ENCODE data around the gene ERI3. TPM values are rescaled to one million over a fixed set of nuclear protein-coding genes. Genes with fewer than 3 reads are reported as not detected.

The ERI3 gene
- total and polyA plus RNA-seq, 2 of the 13 experiments (the other 11 are each of a cell fraction or from before 2014, with no cell fraction given) = 35.6 to 35.9 TPM

- TF ChIP-seq FOXP4 (CRISPR knock-in tag; IDR thresholded peaks at IDR 0.05) = peak; percentile 65; the same call in 1 of the 2 replicates
- TF ChIP-seq ZNF724P (CRISPR knock-in tag; IDR thresholded peaks at IDR 0.05; ENCODE audit: borderline replicate concordance) = no peak
- TF ChIP-seq ZNF557 (CRISPR knock-in tag; IDR thresholded peaks at IDR 0.05) = 0 out of 2 replicates have a peak, but pooled peaks have one; percentile 68
- 0 out of 2 replicates have a peak, but pooled peaks have one; percentile 44 for TF ChIP-seq ZBED4 (CRISPR knock-in tag; IDR thresholded peaks at IDR 0.05; ENCODE audit: borderline replicate concordance)
- 0 out of 2 replicates have a peak, but pooled peaks have one; percentile 66 for TF ChIP-seq IRX3 (CRISPR knock-in tag; IDR thresholded peaks at IDR 0.05; ENCODE audit: borderline replicate concordance, low read depth)
- TF ChIP-seq ZFP36 (IDR thresholded peaks at IDR 0.05; ENCODE audit: borderline replicate concordance, low read depth, low read length, partially characterized antibody) = peak; percentile 24
- peak; percentile 88 for TF ChIP-seq ZNF501 (CRISPR knock-in tag; IDR thresholded peaks at IDR 0.05)
- TF ChIP-seq ZNF512B (CRISPR knock-in tag; IDR thresholded peaks at IDR 0.05; ENCODE audit: borderline replicate concordance) = no peak
- TF ChIP-seq ZNF512 (CRISPR knock-in tag; IDR thresholded peaks at IDR 0.05) = 0 out of 2 replicates have a peak, but pooled peaks have one; percentile 3
- 0 out of 2 replicates have a peak, but pooled peaks have one; percentile 63 for TF ChIP-seq ZNF337 (CRISPR knock-in tag; IDR thresholded peaks at IDR 0.05; ENCODE audit: borderline replicate concordance, low read depth)
- TF ChIP-seq ZNF782 (CRISPR knock-in tag; IDR thresholded peaks at IDR 0.05; ENCODE audit: borderline replicate concordance) = 0 out of 2 replicates have a peak, but pooled peaks have one; percentile 46
- TF ChIP-seq CAMTA2 (CRISPR knock-in tag; IDR thresholded peaks at IDR 0.05; ENCODE audit: borderline replicate concordance) = no peak
- 0 out of 2 replicates have a peak, but pooled peaks have one; percentile 28 for TF ChIP-seq U2AF2 (IDR thresholded peaks at IDR 0.05; ENCODE audit: low read depth, low read length)
- no peak for TF ChIP-seq ZNF260 (CRISPR knock-in tag; IDR thresholded peaks at IDR 0.05; ENCODE audit: borderline replicate concordance, low read depth)
- peak; percentile 74 for TF ChIP-seq MIXL1 (CRISPR knock-in tag; IDR thresholded peaks at IDR 0.05)
- TF ChIP-seq RAD21 (CRISPR knock-in tag; IDR thresholded peaks at IDR 0.05) = peak; percentile 70
Measured at GRCh38 chr1:44213222-44214112, 141.6 kb downstream of the ERI3 start, which contains the start of gene DMAP1 (continued).
